NCI-H748 (cell line): ENCODE results near the gene GPT2.
"Not testable (repeated sequence)": the region's sequence is repeated elsewhere in the genome, so short reads cannot be mapped to it uniquely, and the experiment has no call there.

Experiments used
- DNase-seq: peaks from one replicate; lab custom pipeline; 2025; ENCODE audit not compliant: unreplicated experiment; lab: John Stamatoyannopoulos, UW

Gene GPT2

DNA sequence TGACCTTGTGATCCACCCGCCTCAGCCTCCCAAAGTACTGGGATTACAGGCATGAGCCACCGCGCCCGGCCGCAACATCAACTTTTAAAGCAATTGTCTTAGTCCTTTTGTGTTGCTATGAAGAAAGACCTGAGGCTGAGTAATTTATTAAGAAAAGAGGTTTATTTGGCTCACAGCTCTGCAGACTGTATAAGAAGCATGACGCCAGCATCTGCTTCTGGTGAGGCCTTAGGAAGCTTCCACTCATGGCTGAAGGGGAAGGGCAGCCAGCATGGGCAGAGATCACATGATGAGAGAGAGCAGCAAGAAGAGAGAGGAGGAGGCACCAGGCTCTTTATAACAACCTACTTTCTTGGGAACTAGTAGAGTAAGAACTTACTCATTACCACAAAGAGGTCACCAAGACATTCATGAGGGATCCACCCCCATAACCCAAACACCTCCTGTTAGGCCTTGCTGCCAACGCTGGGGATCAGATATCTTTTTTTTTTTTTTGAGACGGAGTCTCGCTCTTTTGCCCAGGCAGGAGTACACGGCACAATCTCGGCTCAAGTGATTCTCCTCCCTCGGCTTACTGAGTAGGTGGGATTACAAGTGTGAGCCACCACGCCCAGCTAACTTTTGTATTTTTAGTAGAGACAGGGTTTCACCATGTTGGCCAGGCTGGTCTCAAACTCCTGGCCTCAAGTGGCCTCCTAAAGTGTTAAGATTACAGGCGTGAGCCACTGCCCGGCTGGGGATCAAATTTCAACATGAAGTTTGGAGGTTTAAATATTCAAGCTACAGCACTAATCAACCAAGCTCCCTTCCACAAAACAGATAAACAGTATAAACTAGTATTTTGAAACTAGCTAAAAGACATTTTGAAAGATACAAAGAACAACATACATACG, 21.4 kb upstream of the GPT2 start:
- DNase-seq = no peak

DNA sequence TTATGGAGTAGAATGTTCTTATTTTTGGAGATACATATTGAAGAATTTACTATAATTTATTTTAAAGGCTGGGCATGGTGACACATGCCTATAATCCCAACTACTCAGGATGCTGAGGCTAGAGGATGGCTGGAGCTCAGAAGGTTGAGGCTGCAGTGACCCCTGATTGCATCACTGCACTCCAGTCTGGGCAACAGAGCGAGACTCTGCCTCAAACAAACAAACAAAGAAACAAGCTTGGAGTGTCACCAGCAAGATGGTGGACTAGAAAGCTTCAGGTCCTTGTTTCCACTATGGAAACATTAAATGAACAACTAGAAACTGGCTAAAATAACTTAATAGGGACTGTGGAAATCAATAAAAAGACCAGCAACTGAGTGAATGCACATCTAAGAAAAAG, 17.9 kb upstream of the GPT2 start:
- DNase-seq = no peak

- not testable (repeated sequence) for DNase-seq
Observed at GRCh38 chr16:46867486-46867885, 16.7 kb upstream of the GPT2 start.

- DNase-seq = not testable (repeated sequence)
Observed at GRCh38 chr16:46868891-46869290, 15.3 kb upstream of the GPT2 start.

DNA sequence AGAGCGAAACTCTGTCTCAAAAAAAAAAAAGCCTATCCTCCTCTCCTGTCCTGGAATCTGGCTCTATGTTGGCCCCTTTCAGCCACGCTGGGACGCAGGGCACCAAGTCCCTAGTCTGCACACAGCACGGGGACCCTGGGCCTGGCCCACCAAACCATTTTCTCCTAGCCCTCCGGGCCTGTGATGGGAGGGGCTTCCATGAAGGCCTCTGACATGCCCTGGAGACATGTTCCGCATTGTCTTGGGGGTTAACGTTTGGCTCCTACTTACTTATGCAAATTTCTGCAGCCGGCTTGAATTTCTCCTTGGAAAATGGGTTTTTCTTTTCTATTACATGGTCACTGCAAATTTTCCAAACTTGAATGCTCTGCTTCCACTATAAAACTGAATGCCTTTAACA, 12.6 kb upstream of the GPT2 start:
- DNase-seq = no peak

DNA sequence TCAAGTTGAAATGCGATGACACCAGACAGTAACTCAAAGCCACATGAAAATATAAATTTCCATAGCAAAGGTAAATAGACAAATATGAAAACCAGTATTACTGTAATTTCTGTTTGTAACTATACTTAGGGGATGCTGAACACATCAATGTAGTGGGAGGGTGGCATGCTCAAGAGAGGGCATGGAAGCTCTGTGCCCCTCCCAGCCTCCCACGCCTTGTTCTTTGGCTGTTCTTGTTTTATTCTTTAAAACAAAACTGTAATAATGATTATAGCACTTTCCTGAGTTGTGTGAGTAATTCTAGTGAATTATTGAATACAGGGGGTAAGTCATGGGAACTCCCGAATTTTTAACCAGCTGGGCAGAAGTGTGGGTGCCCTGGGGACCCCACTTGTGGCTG, 11.0 kb upstream of the GPT2 start:
- DNase-seq = no peak

- no peak for DNase-seq
Observed at GRCh38 chr16:46875243-46875642, 8.9 kb upstream of the GPT2 start.

DNA sequence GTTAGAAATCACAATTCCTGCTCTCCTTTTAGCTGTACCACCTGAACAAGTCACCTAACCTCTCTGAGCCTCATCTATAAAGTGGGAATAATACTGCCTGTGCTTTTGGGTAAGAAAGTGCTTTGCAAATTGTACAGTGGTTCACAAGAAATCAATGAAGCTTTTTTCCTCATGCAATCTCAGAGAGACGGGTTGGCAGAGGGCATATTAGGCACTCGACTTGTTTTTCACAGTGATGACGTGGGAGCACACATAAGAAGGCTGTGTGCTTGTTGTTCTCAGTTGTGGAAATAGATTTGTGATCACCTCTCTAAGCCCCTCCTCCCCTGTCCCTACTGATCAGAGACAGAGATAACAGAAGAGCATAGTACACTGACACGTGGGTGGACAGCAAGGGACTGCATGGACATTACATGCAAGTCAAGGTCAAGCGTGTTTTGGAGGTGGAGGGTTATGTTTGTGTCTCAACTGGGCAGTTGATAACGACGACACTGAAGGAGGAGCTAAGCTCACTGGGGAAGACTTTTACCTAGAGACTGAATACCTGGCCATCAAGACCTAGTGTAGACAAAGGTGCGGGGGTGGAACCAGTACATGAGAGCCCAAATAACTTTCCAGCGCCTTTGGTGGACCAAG, 1.7 kb upstream of the GPT2 start:
- peak; percentile 16 for DNase-seq

DNA sequence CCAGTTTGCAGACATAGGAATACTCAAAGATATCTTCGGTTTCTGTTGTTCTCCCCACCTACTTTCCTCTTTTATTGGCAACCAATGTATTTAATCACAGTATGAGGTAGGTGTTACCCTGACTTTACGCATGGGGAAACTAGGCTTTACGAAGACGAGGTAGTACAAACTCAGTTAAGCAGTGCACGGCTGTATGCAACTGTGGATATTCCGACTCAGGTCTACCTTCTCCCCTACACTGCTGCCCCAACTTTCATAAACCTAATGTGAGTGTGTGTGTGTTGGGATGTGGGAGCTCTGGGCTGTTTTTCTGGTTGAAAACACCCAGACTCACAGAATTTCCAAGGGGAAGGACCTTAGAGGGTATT, 1.2 kb upstream of the GPT2 start:
- DNase-seq = no peak

GRCh38 chr16:46883353-46883689, 841 bp upstream of the GPT2 start:
- peak; percentile 84 for DNase-seq

- peak; percentile 39 for DNase-seq
Observed at GRCh38 chr16:46884513-46885293, 541 bp downstream of the GPT2 start.

GRCh38 chr16:46885960-46886763, 2.0 kb downstream of the GPT2 start:
- no peak for DNase-seq

- no peak for DNase-seq
Observed at GRCh38 chr16:46886764-46887523, 2.8 kb downstream of the GPT2 start.

GRCh38 chr16:46887524-46887854, 3.3 kb downstream of the GPT2 start:
- DNase-seq = no peak

DNA sequence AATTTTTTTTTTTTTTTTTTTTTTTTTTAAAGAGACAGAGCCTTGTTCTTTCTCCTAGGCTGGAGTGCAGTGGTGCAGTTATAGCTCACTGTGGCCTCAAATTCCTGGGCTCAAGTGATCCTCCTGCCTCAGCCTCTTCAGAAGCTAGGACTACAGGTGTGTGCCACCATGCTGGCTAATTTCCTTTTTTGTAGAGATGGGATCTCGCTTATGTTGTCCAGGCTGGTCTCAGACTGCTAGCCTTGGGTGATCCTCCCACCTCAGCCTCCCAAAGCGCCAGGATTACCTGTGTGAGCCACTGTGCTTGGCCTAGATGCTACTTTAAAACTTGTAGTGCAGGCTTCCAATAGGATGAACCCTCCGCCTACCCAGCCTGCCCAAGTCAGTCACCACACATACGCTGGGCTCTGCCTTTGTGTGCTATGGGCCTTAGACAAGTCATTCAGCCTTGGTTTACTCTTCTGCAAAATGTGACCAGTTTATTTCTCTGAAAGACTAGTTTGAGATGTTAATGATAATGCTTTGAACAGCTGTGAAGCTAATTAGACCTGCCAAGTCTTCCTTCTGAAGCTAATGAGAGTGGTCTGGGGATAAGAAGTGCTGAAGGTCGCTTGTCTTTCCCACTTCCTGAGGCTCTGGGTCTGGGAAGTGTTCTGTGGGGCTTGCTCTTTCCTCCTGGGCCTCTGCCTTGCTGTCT, 5.2 kb downstream of the GPT2 start:
- no peak for DNase-seq

GRCh38 chr16:46889942-46890300, 5.8 kb downstream of the GPT2 start:
- no peak for DNase-seq

- DNase-seq = no peak
Observed at GRCh38 chr16:46891910-46892309, 7.7 kb downstream of the GPT2 start.

- no peak for DNase-seq
Observed at GRCh38 chr16:46894036-46894672, 10.0 kb downstream of the GPT2 start.
